ENCODE data around the gene SLC24A2. TPM values are rescaled to one million over a fixed set of nuclear protein-coding genes. Genes with fewer than 3 reads are reported as not detected.
"Not testable (repeated sequence)": the region's sequence is repeated elsewhere in the genome, so short reads cannot be mapped to it uniquely, and the experiment has no call there.

SLC24A2 gene
- total RNA-seq, 1 experiment from 2014 or later: 8.0 TPM

- TF ChIP-seq MAX (CRISPR knock-in tag; IDR thresholded peaks at IDR 0.05): no peak
- no peak for TF ChIP-seq ZSCAN18 (CRISPR knock-in tag; IDR thresholded peaks at IDR 0.05)
- TF ChIP-seq ZNF423 (CRISPR knock-in tag; IDR thresholded peaks at IDR 0.05): no peak
- TF ChIP-seq SP1 (CRISPR knock-in tag; conservative IDR thresholded peaks at IDR 0.05): peak; percentile 24; the same call in 1 of the 2 replicates
- TF ChIP-seq AR (CRISPR knock-in tag; IDR thresholded peaks at IDR 0.05): no peak
- TF ChIP-seq E2F4 (CRISPR knock-in tag; IDR thresholded peaks at IDR 0.05; ENCODE audit: borderline replicate concordance, low read depth): no peak
- TF ChIP-seq ZNF317 (CRISPR knock-in tag; IDR thresholded peaks at IDR 0.05; ENCODE audit: borderline replicate concordance, low read depth): 0 out of 2 replicates have a peak, but pooled peaks have one; percentile 9
- no peak for TF ChIP-seq ZBTB21 (CRISPR knock-in tag; IDR thresholded peaks at IDR 0.05; ENCODE audit: borderline replicate concordance)
- TF ChIP-seq ERG (CRISPR knock-in tag; IDR thresholded peaks at IDR 0.05): no peak
- TF ChIP-seq GTF2I (CRISPR knock-in tag; conservative IDR thresholded peaks at IDR 0.05): no peak
- peak; percentile 60; the same call in 1 of the 2 replicates for TF ChIP-seq ARID4B (CRISPR knock-in tag; IDR thresholded peaks at IDR 0.05; ENCODE audit: borderline replicate concordance)
Observed at GRCh38 chr9:19788614-19789271, at the start of gene SLC24A2 (continued).

GRCh38 chr9:19833331-19833730, 44.5 kb upstream of the SLC24A2 start:
- H3K4me1 Mint-ChIP-seq; H3K4me3 Mint-ChIP-seq; DNase-seq (ENCODE audit: low spot score); ATAC-seq; CTCF ChIA-PET; POLR2A ChIA-PET; H3K27ac Mint-ChIP-seq; H3K27me3 Mint-ChIP-seq (ENCODE audit: low read depth): not testable (repeated sequence)
- peaks cover 54% of the 10 kb centered on the region for H3K36me3 Mint-ChIP-seq
- peaks cover 62% of the 10 kb centered on the region for H3K9me3 Mint-ChIP-seq
